Measurements from ENCODE around the gene PRKCZ.

DNA sequence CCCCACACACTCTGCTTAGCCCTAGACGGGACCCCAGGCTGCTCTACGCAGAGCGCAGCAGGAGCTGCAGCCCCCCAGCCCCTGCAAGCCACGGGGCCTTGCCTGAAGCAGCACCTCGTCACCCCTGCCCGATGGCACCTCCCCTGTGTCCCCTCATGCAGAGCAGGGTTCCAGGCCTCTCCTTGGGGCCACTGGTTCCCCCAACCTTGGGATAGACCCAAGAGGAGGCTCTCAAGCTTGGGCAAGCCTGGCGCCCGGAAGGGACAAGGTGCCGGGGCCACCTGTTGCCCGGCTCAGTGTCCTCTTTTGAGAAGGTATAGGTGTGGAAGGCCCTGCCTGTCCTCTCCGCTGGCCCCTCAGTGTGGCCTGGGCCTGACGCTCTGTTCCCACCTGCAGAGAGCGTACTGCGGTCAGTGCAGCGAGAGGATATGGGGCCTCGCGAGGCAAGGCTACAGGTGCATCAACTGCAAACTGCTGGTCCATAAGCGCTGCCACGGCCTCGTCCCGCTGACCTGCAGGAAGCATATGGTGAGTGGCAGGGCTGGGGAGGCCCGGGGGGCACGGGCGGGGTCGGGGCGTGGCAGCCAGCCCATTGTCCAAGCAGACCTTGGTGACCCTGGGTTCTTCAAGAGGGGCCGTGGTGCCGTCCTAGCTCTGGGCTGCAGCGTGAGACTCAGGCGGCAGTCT is 93.7 kb downstream of the PRKCZ start:
- TF ChIP-seq TAF1 (IDR thresholded peaks at IDR 0.05; ENCODE audit: low read depth, low read length) = no peak
- no peak for TF ChIP-seq POLR2A (IDR thresholded peaks at IDR 0.05; ENCODE audit: low read depth, low read length)
- no peak for TF ChIP-seq POLR2AphosphoS5 (IDR thresholded peaks at IDR 0.05; ENCODE audit: low read depth, low read length)
- no peak for TF ChIP-seq PAX5 (IDR thresholded peaks at IDR 0.05; ENCODE audit: insufficient read depth, low read length, severe bottlenecking)
- no peak for TF ChIP-seq POU2F2 (IDR thresholded peaks at IDR 0.05; ENCODE audit: low read depth, low read length)
